Heart right ventricle (tissue), 16 donors: ENCODE data around the gene SOS1. TPM values are rescaled to one million over a fixed set of nuclear protein-coding genes. Genes with fewer than 3 reads are reported as not detected.

ENCODE experiments used
- ATAC-seq, 8 donors: fragments of 200-7000 bp; cut with Tn5 transposase; one replicate each; pipeline ENCODE4 v1.9.1; 2020; ENCODE audit warnings: mild to moderate bottlenecking in 8 of 8, moderate library complexity in 8 of 8, moderate number of reproducible peaks in 1 of 8
- DNase-seq, 2 donors: peaks; one replicate each; pipeline ENCODE4 v3.0.0-alpha.2; 2020
- H3K27ac ChIP-seq, 10 donors: fragments of 200-600 bp; sonication (generic) in 2 of 10; one replicate each; pipeline versions ENCODE4 v1.5.0 to v1.8.0; 2020 to 2022; ENCODE audit warnings: mild to moderate bottlenecking in 3 of 10
- H3K27me3 ChIP-seq, 7 donors: fragments of 200-600 bp; one replicate each; pipeline ENCODE4 v1.8.0; 2021 to 2022; ENCODE audit warnings: mild to moderate bottlenecking in 2 of 7
- H3K36me3 ChIP-seq, 9 donors: fragments of 200-600 bp; sonication (generic) in 1 of 9; one replicate each; pipeline versions ENCODE4 v1.5.0 to v1.8.0; 2020 to 2022; ENCODE audit warnings: mild to moderate bottlenecking in 2 of 9
- H3K4me1 ChIP-seq, 9 donors: fragments of 200-600 bp; sonication (generic) in 1 of 9; one replicate each; pipeline versions ENCODE4 v1.5.0 to v1.8.0; 2020 to 2022; ENCODE audit warnings: mild to moderate bottlenecking in 4 of 9
- H3K4me3 ChIP-seq, 10 donors: fragments of 200-600 bp; sonication (generic) in 2 of 10; one replicate each; pipeline versions ENCODE4 v1.5.0 to v1.8.0; 2020 to 2022; ENCODE audit warnings: mild to moderate bottlenecking in 7 of 10, moderate library complexity in 2 of 10
- H3K9me3 ChIP-seq, 11 donors: fragments of 200-600 bp in 10 of 11; sonication (generic) in 2 of 11; one replicate each; pipeline versions ENCODE4 v1.5.0 to v1.8.0; 2013 to 2022; ENCODE audit warnings: mild to moderate bottlenecking in 2 of 11, control low read depth in 1 of 11, moderate library complexity in 1 of 11
- WGBS, 2 donors: extraction: QIAGEN DNeasy Blood & Tissue Kit; methylation state at CpG; one replicate each; pipeline ENCODE4 v1.1.7; 2013; ENCODE audit warnings: inconsistent platforms in 1 of 2; 5-methylcytosine and 5-hydroxymethylcytosine counted together
- intact Hi-C, 10 donors: fragments of 100-400 bp; cut with DNase I; formaldehyde crosslinking; loops; one replicate each; pipeline versions ENCODE4 v1.11.1 to v1.14.2; 2022
- polyA plus RNA-seq, 2 donors: library from polyadenylated mRNA; stranded (reverse); fragments of 200-250 nt; gene quantifications; one replicate each; pipeline ENCODE4 v1.2.3, GENCODE V29; 2013
- total RNA-seq, 10 donors: library from RNA; stranded (reverse); fragmentation: NEBNext Ultra II Directional in 3 of 10; extraction: Animal tissue kit (Norgen Biotek cat#: 25700) in 3 of 10; gene quantifications; one replicate each; pipeline versions ENCODE4 v1.2.1 to v1.2.4, GENCODE V29; 2021 to 2023
- TF ChIP-seq, protein P1 (sequence below), 9 donors: fragments of 200-600 bp; sonication (generic) in 2 of 9; IDR thresholded peaks; one replicate each; pipeline versions ENCODE4 v1.5.0 to v1.8.0; 2021 to 2022; ENCODE audit warnings: antibody characterized with exemption in 9 of 9, mild to moderate bottlenecking in 5 of 9, moderate library complexity in 1 of 9
- donor health status: Arrhythmogenic right ventricular cardiomyopathy.
- donor health status: ischemic (EF 13 %, LVEDD 7.1; RV severe dilation, severe dysfunction).
- donor health status: healthy with polysubstance abuse.
- donor health status: DM: no; HTN: yes; CAD: no.
- donor health status: DM: no; HTN: no; CAD: no.
- donor health status: ischemic (EF 25% LVEDD 6.9; RV normal size, moderate dysfunction).
- donor health status: ischemic (EF 25% LVEDD 5.7; RV mildly dilated, moderate dysfunction).
- donor health status: healthy.
- donor health status: DM: yes; HTN: yes; CAD: no.
- donor health status: Ischemic cardiomyopathy.
- donor health status: ischemic (EF 35%, LVEDD 5.7; RV mildly dilated, moderate dysfunction).
- donor health status: nonischemic (EF 11% LVEDD 7.7; RV severe dilation, severe dysfunction).
- donor health status: DM: yes; HTN: yes; CAD: no.
- donor health status: PGD.
- donor health status: ischemic (EF 29% LVEDD 5.4; RV normal size, mild dysfunction).
- donor health status: nonischemic (EF 23%, LVEDD 6.1; RV moderate dilation, normal function).

The SOS1 gene
- total and polyA plus RNA-seq, 12 donors: 5.8 to 37.8 (median 23.1) TPM

DNA sequence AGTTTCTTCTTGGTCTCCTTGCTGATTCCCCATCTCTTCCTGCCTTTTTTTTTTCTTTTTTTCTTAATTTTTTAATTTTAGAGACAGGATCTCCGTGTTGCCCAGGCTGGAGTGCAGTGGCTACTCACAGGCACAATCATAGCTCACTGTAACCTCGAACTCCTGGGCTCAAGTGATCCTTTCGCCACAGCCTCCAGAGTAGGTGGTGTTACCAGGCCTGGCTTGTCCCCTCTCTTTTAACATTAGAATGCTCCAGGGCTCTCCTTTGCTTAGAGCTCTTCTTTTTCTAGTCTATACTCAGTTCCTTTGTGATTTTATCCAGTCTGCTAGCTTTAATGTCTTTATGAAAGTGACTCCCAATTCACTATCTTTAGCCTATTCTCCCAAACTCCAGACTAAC, 141.9 kb downstream of the SOS1 start:
- 94 to 98% methylated on average over 3 of the region's 3 CpGs for WGBS, 2 donors
- Histone ChIP-seq H3K27ac (no peak overlapping the region), H3K9me3 (no peaks in the 10 kb centered on the region), H3K4me1 (no peaks in the 10 kb centered on the region), H3K36me3 (peaks cover 0 to 38% (median 3%) of the 10 kb centered on the region in 9 donors), H3K27me3 (no peaks in the 10 kb centered on the region), H3K4me3 (no peak overlapping the region)
- no peak for ATAC-seq
- intact Hi-C loops: no loop called here
- DNase-seq: no peak
- TF ChIP-seq, protein P1, sequence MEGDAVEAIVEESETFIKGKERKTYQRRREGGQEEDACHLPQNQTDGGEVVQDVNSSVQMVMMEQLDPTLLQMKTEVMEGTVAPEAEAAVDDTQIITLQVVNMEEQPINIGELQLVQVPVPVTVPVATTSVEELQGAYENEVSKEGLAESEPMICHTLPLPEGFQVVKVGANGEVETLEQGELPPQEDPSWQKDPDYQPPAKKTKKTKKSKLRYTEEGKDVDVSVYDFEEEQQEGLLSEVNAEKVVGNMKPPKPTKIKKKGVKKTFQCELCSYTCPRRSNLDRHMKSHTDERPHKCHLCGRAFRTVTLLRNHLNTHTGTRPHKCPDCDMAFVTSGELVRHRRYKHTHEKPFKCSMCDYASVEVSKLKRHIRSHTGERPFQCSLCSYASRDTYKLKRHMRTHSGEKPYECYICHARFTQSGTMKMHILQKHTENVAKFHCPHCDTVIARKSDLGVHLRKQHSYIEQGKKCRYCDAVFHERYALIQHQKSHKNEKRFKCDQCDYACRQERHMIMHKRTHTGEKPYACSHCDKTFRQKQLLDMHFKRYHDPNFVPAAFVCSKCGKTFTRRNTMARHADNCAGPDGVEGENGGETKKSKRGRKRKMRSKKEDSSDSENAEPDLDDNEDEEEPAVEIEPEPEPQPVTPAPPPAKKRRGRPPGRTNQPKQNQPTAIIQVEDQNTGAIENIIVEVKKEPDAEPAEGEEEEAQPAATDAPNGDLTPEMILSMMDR (IDR thresholded peaks at IDR 0.05): no peak

DNA sequence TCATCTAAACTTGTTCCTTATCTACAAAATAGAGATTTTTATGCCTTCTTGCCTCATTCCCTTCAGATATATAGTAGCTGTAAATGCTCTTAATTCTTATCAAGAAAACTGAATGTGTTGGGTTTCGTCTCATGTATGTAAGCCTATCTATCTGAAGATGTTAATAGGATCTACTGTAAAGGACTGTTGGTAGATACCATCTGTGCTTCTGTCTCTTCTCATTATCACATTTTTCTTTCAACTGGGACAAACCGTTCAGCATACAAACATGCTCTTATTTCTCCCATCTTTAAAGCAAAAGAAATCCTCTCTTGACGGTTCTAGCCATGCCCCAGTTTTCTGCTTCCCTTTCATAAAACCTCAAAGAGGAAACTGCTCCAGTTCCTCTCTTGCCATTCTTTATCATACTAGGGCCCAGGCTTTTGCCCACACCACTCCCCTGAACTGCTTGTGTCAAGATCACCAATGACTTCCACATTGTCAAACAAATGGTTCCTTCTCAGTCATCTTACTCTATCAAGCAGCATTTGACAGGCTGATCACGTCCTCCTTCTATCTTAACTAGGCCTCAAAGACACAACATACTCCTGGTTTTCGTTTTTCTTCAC, 142.5 kb downstream of the SOS1 start:
- DNase-seq (no peak), ATAC-seq (no peak)
- Histone ChIP-seq H3K27ac (no peak overlapping the region), H3K4me1 (no peaks in the 10 kb centered on the region), H3K4me3 (no peak overlapping the region), H3K27me3 (no peaks in the 10 kb centered on the region), H3K9me3 (no peaks in the 10 kb centered on the region), H3K36me3 (peaks cover 0 to 33% (median 0%) of the 10 kb centered on the region in 9 donors)
- TF ChIP-seq, protein P1 (IDR thresholded peaks at IDR 0.05): no peak
- WGBS, 2 donors: 80 to 83% methylated on average over 5 of the region's 5 CpGs
- intact Hi-C loops: no loop called here

DNA sequence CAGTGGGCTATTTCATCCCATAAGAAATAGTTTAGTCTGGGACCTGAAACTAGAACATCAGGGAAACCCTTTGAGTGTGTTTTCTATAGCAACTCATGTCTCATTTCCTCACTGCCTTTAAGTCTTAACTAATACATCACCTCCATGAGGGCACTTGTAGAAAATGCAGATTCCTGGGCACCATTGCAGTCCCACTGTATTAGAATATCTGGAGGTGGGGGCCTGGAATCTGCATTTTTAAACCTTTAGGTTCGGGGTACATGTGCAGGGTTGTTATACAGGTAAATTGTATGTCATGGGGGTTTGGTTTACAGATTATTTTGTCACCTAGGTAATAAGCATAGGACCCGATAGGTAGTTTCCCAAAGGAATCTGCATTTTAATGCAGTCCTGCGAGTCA, 143.8 kb downstream of the SOS1 start:
- Histone ChIP-seq H3K36me3 (peaks cover 0 to 27% (median 0%) of the 10 kb centered on the region in 9 donors), H3K27ac (no peak overlapping the region), H3K27me3 (no peaks in the 10 kb centered on the region), H3K9me3 (no peaks in the 10 kb centered on the region), H3K4me1 (peaks cover 0 to 6% (median 0%) of the 10 kb centered on the region in 9 donors), H3K4me3 (no peak overlapping the region)
- intact Hi-C loops: no loop called here
- DNase-seq (no peak), ATAC-seq (no peak)
- 83 to 98% methylated on average over 3 of the region's 3 CpGs for WGBS, 2 donors
- TF ChIP-seq, protein P1 (IDR thresholded peaks at IDR 0.05): no peak

DNA sequence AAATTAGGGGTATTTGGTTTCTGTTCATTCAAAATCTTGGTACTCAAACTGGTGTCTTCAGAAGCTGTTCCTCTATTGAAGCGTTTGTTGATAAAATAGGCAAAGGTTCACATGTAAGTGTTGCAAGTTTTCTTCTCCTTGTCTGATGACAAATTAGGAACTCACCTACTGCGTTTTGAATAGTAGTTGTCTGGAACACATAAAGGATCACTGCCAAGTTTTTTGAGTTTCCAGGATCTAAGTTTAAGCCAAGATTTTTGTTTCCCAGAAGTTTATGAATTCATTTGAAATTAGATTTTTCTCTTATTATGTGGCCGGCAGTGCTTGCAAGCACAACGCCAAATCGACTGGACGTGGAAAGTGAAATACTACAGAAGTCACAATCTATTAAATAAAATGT, 145.8 kb downstream of the SOS1 start:
- intact Hi-C loops: no loop called here
- H3K27me3 ChIP-seq: no peaks in the 10 kb centered on the region
- 77 to 84% methylated on average over 6 of the region's 6 CpGs for WGBS, 2 donors
- TF ChIP-seq, protein P1 (IDR thresholded peaks at IDR 0.05): no peak
- H3K9me3 ChIP-seq: no peaks in the 10 kb centered on the region
- DNase-seq (no peak), ATAC-seq (no peak)
- H3K4me1 ChIP-seq: peaks cover 0 to 6% (median 0%) of the 10 kb centered on the region in 9 donors
- no peak overlapping the region for H3K27ac ChIP-seq
- H3K36me3 ChIP-seq: peaks cover 0 to 10% (median 0%) of the 10 kb centered on the region in 9 donors
- no peak overlapping the region for H3K4me3 ChIP-seq
